Memory B cell (primary cell): ENCODE measurements around the gene TRPM6.
"Not testable (repeated sequence)": the region's sequence is repeated elsewhere in the genome, so short reads cannot be mapped to it uniquely, and the experiment has no call there.

ENCODE experiments used
- ATAC-seq: fragments of 150-1000 bp; cut with Tn5 transposase; 2 replicates; pipeline ENCODE4 v1.10.0; 2021; ENCODE audit warnings: low read depth, mild to moderate bottlenecking, moderate library complexity
- DNase-seq, 2 donors: peaks; one replicate each; pipeline ENCODE4 v3.0.0; 2022; ENCODE audit warnings: low spot score in 2 of 2
- H3K27ac Mint-ChIP-seq: one replicate; pipeline ENCODE4 v1.8.0; 2022; ENCODE audit warnings: mild to moderate bottlenecking, moderate library complexity, mixed read lengths
- H3K27me3 Mint-ChIP-seq: one replicate; pipeline ENCODE4 v1.8.0; 2022; ENCODE audit warnings: mixed read lengths
- H3K36me3 Mint-ChIP-seq: one replicate; pipeline ENCODE4 v1.8.0; 2022; ENCODE audit warnings: mild to moderate bottlenecking, mixed read lengths
- H3K4me1 Mint-ChIP-seq: one replicate; pipeline ENCODE4 v1.8.0; 2022; ENCODE audit warnings: mixed read lengths
- H3K4me3 Mint-ChIP-seq: one replicate; pipeline ENCODE4 v1.8.0; 2022; ENCODE audit warnings: mild to moderate bottlenecking, moderate library complexity, mixed read lengths
- H3K9me3 Mint-ChIP-seq: one replicate; pipeline ENCODE4 v1.8.0; 2022; ENCODE audit warnings: mixed read lengths

Gene TRPM6, protein sequence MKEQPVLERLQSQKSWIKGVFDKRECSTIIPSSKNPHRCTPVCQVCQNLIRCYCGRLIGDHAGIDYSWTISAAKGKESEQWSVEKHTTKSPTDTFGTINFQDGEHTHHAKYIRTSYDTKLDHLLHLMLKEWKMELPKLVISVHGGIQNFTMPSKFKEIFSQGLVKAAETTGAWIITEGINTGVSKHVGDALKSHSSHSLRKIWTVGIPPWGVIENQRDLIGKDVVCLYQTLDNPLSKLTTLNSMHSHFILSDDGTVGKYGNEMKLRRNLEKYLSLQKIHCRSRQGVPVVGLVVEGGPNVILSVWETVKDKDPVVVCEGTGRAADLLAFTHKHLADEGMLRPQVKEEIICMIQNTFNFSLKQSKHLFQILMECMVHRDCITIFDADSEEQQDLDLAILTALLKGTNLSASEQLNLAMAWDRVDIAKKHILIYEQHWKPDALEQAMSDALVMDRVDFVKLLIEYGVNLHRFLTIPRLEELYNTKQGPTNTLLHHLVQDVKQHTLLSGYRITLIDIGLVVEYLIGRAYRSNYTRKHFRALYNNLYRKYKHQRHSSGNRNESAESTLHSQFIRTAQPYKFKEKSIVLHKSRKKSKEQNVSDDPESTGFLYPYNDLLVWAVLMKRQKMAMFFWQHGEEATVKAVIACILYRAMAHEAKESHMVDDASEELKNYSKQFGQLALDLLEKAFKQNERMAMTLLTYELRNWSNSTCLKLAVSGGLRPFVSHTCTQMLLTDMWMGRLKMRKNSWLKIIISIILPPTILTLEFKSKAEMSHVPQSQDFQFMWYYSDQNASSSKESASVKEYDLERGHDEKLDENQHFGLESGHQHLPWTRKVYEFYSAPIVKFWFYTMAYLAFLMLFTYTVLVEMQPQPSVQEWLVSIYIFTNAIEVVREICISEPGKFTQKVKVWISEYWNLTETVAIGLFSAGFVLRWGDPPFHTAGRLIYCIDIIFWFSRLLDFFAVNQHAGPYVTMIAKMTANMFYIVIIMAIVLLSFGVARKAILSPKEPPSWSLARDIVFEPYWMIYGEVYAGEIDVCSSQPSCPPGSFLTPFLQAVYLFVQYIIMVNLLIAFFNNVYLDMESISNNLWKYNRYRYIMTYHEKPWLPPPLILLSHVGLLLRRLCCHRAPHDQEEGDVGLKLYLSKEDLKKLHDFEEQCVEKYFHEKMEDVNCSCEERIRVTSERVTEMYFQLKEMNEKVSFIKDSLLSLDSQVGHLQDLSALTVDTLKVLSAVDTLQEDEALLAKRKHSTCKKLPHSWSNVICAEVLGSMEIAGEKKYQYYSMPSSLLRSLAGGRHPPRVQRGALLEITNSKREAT (N-terminal part only)

DNA sequence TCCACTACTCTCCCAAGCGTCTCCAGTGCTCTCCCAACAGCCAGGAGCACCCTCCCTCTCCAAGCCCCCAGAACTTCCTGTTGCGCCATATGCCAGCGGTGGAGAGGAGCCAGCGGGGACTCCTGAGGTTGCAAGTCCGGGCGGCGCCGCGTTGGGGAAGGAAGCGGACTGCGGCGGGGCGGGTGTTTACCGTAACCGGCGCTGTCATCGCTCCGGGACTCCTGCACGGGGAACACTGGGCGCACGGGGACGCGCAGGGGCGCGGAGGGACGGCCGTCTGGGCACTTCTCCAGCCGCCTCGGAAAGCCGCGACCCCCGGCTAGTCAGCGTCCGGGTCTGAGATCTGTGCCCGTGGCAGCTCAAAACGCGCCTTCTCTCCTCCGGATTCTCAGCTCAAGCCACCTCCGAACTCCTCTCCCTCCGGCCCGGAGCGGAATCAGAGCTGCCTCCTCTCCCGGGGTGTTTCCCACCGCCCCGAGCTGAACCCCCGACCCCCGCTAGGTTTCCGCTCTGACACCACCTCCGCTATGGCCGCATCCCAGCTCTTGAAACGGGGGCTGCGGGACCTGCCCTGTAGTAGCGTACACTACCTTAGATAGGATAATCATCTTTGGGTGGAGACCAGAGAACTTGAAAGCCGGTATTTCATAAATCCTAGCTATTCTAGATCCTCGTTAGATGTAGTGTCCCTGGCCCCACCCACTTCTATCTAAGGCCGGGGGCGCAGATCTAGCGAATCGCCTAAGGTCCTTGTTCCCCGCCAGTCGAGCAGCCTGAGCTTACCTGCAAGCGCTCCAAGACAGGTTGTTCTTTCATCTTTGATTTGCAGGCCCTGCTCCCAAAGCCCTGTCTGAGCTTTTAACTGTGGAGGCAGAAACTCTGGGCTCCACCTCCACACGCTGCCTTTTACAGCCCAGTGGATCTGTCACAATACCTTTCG lies at the start of gene TRPM6:
TRPM6 (minus strand) TSS at position 881 of the 940 bp plus-strand sequence; CDS start at position 816, 65 bp downstream.
- peak within 1 kb of the TSS; percentile 71 for H3K4me3 Mint-ChIP-seq

DNA sequence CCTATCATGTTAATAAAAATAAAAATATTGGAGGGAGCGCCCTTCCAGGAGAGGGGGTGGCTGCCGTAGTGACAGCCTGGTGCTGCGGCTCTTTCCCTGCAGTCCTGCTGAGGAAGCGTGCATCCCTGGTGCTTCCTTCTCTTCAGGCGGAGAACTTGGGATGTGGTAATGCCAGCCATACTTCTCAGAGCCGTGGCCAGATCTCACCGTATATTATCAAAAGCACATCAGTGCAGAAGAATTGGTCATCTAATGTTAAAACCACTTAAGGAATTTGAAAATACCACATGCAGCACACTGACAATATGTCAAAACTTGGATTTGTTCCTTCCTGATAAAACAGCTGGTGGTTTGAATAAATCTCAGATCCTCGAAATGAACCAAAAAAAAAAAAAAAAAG lies 47.3 kb upstream of the TRPM6 start:
- DNase-seq, result no peak
- no peak for ATAC-seq
- Mint-ChIP-seq H3K27ac (no peak overlapping the region), H3K9me3 (peaks cover 6% of the 10 kb centered on the region), H3K4me3 (no peak overlapping the region), H3K36me3 (peaks cover 2% of the 10 kb centered on the region), H3K4me1 (no peaks in the 10 kb centered on the region), H3K27me3 (peaks cover 4% of the 10 kb centered on the region)

More for the DNA sequence above, at the start of gene TRPM6:
- ATAC-seq, result peak; percentile 52
- peak in 1 of 2 donors; percentile 18 for DNase-seq
- H3K9me3 Mint-ChIP-seq, result peaks cover 7% of the 10 kb centered on the region
- peaks cover 3% of the 10 kb centered on the region for H3K36me3 Mint-ChIP-seq
- H3K27me3 Mint-ChIP-seq, result peaks cover 23% of the 10 kb centered on the region
- no peak within 1 kb of the TSS for H3K27ac Mint-ChIP-seq
- H3K4me1 Mint-ChIP-seq, result peaks cover 5% of the 10 kb centered on the region

GRCh38 chr9:74921737-74922136 lies 34.0 kb upstream of the TRPM6 start:
- ATAC-seq, result no peak
- Mint-ChIP-seq H3K9me3 (no peaks in the 10 kb centered on the region), H3K27me3 (peaks cover 2% of the 10 kb centered on the region), H3K4me3 (no peak overlapping the region), H3K36me3 (no peaks in the 10 kb centered on the region), H3K4me1 (no peaks in the 10 kb centered on the region), H3K27ac (no peak overlapping the region)
- DNase-seq, result no peak

DNA sequence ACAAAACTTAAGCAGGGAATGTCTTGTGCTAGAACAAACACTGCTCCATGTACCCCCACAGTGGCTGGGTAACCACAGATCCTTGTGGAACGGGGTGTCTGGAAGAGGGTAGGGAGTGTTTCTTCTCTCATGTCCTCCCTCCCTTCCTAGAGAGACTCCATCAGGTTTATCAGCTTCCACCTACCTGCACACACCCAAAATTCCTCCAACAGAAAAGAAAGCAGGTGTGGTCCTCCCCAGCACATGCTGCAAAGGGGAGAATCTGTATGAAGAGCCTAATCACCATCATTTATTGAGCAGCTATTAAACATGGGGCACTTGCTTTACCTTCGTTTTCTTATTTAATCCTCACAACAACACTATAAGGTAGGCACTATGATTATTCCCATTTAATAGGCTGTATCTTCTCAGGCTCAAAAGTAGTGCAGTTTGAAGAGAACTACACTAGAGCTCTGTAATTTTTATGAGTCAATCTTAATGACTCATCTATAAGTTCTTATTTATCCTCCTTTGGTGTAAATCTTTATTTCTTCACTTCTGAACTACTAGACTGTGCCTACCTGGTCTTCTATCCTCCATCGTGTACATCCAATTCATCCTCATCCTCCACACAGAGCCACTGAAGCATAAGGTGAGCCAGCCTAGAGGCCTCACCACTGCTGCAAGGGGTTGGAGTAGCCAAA lies 33.4 kb upstream of the TRPM6 start:
- no peak overlapping the region for H3K27ac Mint-ChIP-seq
- no peak for DNase-seq
- no peak for ATAC-seq
- no peak overlapping the region for H3K4me3 Mint-ChIP-seq
- H3K36me3 Mint-ChIP-seq, result no peaks in the 10 kb centered on the region
- no peaks in the 10 kb centered on the region for H3K9me3 Mint-ChIP-seq
- no peaks in the 10 kb centered on the region for H3K4me1 Mint-ChIP-seq
- H3K27me3 Mint-ChIP-seq, result peaks cover 2% of the 10 kb centered on the region

DNA sequence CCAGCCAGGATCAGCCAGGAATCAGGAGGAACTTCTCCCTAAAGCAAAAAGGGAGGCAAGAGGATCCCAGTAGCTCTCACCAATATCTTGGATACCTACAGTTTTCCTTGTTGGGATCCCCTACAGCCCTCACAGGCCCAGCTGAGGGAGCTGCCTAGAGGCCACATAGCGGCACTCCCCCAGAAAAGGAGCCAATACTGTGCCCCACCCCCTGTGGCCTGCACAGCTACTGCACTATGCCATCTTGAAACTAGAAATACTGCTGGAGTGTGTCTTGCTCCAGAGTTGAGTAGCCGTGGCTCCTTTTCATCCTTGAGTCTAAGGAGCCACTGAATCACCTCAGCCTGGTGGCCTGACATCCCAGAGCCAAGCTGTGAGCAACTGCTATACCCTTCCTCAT lies 22.3 kb upstream of the TRPM6 start:
- Mint-ChIP-seq H3K27me3 (peaks cover 14% of the 10 kb centered on the region), H3K9me3 (peaks cover 4% of the 10 kb centered on the region), H3K4me3 (no peak overlapping the region), H3K27ac (no peak overlapping the region), H3K4me1 (no peaks in the 10 kb centered on the region), H3K36me3 (peaks cover 7% of the 10 kb centered on the region)
- no peak for DNase-seq
- no peak for ATAC-seq

- H3K4me1 Mint-ChIP-seq, result no peaks in the 10 kb centered on the region
- H3K36me3 Mint-ChIP-seq, result peaks cover 7% of the 10 kb centered on the region
- H3K27ac Mint-ChIP-seq, result no peak overlapping the region
- no peak for ATAC-seq
- no peak for DNase-seq
- no peak overlapping the region for H3K4me3 Mint-ChIP-seq
- H3K9me3 Mint-ChIP-seq, result peaks cover 3% of the 10 kb centered on the region
- peaks cover 14% of the 10 kb centered on the region for H3K27me3 Mint-ChIP-seq
These were observed 20.9 kb upstream of the TRPM6 start for GRCh38 chr9:74908665-74909064.

DNA sequence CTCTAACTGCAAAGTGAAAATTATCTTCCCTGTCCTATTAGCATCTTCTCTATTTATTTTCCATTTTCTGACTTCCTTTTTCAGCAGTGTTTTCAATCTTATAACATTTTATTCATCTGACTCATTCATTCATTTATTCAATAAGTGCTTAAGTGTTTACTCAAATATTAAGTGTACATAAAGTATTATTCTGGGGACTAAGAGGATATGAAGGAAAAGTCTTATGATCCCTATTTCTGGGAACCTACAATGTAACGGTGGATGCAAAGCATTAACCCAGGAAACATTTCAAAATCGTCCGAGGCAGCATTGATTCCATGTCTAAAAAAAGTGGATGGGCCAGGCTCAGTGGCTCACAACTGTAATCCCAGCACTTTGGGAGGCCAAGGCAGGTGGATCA lies 19.4 kb upstream of the TRPM6 start:
- ATAC-seq (no peak), DNase-seq (no peak)
- peaks cover 7% of the 10 kb centered on the region for H3K36me3 Mint-ChIP-seq
- peaks cover 14% of the 10 kb centered on the region for H3K27me3 Mint-ChIP-seq
- H3K27ac Mint-ChIP-seq, result no peak overlapping the region
- no peaks in the 10 kb centered on the region for H3K4me1 Mint-ChIP-seq
- no peak overlapping the region for H3K4me3 Mint-ChIP-seq
- peaks cover 2% of the 10 kb centered on the region for H3K9me3 Mint-ChIP-seq

DNA sequence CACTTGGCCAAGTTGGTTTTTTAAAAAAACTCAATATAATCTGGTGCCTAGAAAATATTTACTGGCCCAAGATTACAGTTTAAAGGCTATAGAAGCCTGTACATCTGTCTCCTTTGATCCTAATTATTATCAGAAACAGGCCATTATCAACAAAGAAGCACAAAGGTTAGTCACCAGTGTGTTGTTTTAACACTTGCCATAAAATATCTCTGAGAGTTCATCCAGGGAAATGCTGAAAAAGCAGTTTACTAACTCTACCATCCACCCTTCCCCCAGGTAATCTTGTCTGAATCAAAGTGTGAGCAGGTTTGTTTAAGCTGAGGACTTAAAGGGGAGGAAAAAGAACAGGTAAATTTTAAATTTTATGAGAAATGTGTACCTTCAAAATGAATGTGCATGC lies 13.3 kb upstream of the TRPM6 start:
- Mint-ChIP-seq H3K4me1 (no peaks in the 10 kb centered on the region), H3K9me3 (no peaks in the 10 kb centered on the region), H3K36me3 (no peaks in the 10 kb centered on the region), H3K27me3 (peaks cover 6% of the 10 kb centered on the region), H3K4me3 (no peak overlapping the region), H3K27ac (no peak overlapping the region)
- DNase-seq, result no peak
- ATAC-seq, result no peak

DNA sequence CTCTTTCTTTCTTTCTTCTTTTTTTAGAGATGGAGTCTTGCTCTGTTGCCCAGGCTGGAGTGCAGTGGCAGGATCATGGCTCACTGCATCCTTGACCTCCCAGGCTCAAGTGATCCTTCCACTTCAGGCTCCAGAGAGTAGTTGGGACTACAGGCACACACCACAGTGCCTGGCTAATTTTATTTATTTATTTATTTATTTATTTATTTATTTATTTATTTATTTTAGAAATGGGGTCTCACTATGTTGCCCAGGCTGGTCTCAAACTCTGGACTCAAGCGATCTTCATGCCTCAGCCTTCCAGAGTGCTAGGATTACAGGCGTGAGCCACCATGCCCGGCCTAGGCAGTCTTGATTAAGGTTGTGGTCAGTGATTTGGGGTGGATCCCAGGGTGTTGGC lies 728 bp upstream of the TRPM6 start:
- H3K9me3 Mint-ChIP-seq, H3K4me3 Mint-ChIP-seq, DNase-seq, ATAC-seq, H3K36me3 Mint-ChIP-seq, H3K4me1 Mint-ChIP-seq, H3K27ac Mint-ChIP-seq: not testable (repeated sequence)
- peaks cover 26% of the 10 kb centered on the region for H3K27me3 Mint-ChIP-seq

DNA sequence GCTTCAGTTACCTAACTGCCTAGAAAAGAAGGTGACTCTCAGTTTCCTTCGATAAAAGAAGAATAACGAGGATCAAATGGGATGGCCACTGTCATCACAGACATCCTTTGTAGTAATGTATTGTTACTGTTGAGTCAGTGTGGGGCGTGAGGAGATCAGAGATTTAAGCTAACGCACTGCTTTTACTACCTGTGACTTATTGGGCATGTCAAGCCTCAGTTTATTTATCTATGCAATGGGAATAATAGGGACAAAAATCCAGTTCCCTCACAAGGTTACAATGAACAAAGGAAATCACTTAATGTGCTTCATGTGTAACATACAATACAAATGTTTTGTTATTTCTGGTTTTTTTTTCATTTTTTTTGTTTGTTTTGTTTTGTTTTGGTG lies 255 bp upstream of the TRPM6 start:
- Mint-ChIP-seq H3K4me1 (peaks cover 5% of the 10 kb centered on the region), H3K27me3 (peaks cover 25% of the 10 kb centered on the region), H3K4me3 (peak overlapping the region; percentile 71), H3K36me3 (peaks cover 3% of the 10 kb centered on the region), H3K27ac (no peak overlapping the region), H3K9me3 (peaks cover 7% of the 10 kb centered on the region)
- no peak for DNase-seq
- no peak for ATAC-seq

- H3K9me3 Mint-ChIP-seq, result peaks cover 17% of the 10 kb centered on the region
- DNase-seq (no peak), ATAC-seq (no peak)
- no peak overlapping the region for H3K27ac Mint-ChIP-seq
- H3K36me3 Mint-ChIP-seq, result peaks cover 5% of the 10 kb centered on the region
- no peak overlapping the region for H3K4me3 Mint-ChIP-seq
- peaks cover 18% of the 10 kb centered on the region for H3K27me3 Mint-ChIP-seq
- H3K4me1 Mint-ChIP-seq, result peaks cover 2% of the 10 kb centered on the region
These were observed 11.3 kb downstream of the TRPM6 start for GRCh38 chr9:74876382-74876949.

DNA sequence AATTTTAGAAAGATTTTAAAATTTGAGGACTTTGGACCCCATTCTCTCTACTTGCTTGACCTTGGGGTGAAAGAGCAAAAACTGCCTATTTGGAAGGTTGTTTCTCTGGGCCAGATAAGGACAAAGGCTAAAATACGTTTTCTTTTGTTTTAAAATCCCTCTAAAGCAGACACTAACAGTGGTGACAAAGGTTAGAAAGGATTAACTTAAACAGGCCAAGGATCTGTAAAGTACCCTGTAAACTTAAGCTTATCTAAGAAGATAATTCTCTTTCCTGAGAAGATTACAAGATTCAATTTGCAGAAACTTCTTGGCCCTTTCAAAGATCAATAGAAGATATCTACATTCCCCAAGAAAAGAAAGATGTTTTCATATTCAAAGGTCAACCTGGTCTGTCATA lies 12.1 kb downstream of the TRPM6 start:
- ATAC-seq (no peak), DNase-seq (no peak)
- Mint-ChIP-seq H3K9me3 (peaks cover 17% of the 10 kb centered on the region), H3K27ac (no peak overlapping the region), H3K4me3 (no peak overlapping the region), H3K27me3 (peaks cover 17% of the 10 kb centered on the region), H3K4me1 (peaks cover 2% of the 10 kb centered on the region), H3K36me3 (peaks cover 5% of the 10 kb centered on the region)
